WERI-Rb-1 (cell line): ENCODE measurements around the gene TIGD6.
A peak's percentile ranks its signal among the peaks of the same experiment; 100 is the strongest.

ENCODE experiments used
- DNase-seq: peaks from one replicate; pipeline ENCODE4 v3.0.0-alpha.2; 2020
- H3K27ac ChIP-seq: fragments of 250-450 bp; sonication (Bioruptor Pico); 2 replicates; pipeline ENCODE4 v1.5.1; 2020; ENCODE audit warnings: mild to moderate bottlenecking, moderate library complexity
- H3K27me3 ChIP-seq: fragments of 250-450 bp; sonication (Bioruptor Pico); 2 replicates; pipeline ENCODE4 v1.5.1; 2021; ENCODE audit warnings: mild to moderate bottlenecking, low read depth, moderate library complexity; ENCODE audit not compliant: insufficient read depth, severe bottlenecking
- H3K36me3 ChIP-seq: fragments of 250-450 bp; sonication (Bioruptor Pico); 2 replicates; pipeline ENCODE4 v1.5.1; 2020; ENCODE audit warnings: mild to moderate bottlenecking, moderate library complexity
- H3K4me3 ChIP-seq: 2 replicates; pipeline ENCODE4 v1.5.1; 2011; ENCODE audit warnings: low read depth, mild to moderate bottlenecking, control low read depth, low read length
- H3K9me3 ChIP-seq: fragments of 250-450 bp; sonication (Bioruptor Pico); 2 replicates; pipeline ENCODE4 v1.5.1; 2021; ENCODE audit warnings: mild to moderate bottlenecking, moderate library complexity; ENCODE audit not compliant: severe bottlenecking
- CTCF ChIP-seq: IDR thresholded peaks from 2 replicates; pipeline ENCODE4 v1.5.1; 2011; ENCODE audit warnings: low read depth, mild to moderate bottlenecking, control low read depth, inconsistent platforms, low read length

TIGD6 gene

GRCh38 chr5:149963729-149964128 is 36.7 kb downstream of the TIGD6 start:
- H3K27me3 ChIP-seq = no peaks in the 10 kb centered on the region
- H3K9me3 ChIP-seq = no peaks in the 10 kb centered on the region
- H3K27ac ChIP-seq = no peak overlapping the region
- DNase-seq = no peak
- no peaks in the 10 kb centered on the region for H3K36me3 ChIP-seq
- H3K4me3 ChIP-seq = no peak overlapping the region
- no peak for TF ChIP-seq CTCF

GRCh38 chr5:149962601-149963300 is 37.7 kb downstream of the TIGD6 start:
- TF ChIP-seq CTCF = no peak
- no peak overlapping the region for H3K27ac ChIP-seq
- H3K36me3 ChIP-seq = no peaks in the 10 kb centered on the region
- no peaks in the 10 kb centered on the region for H3K27me3 ChIP-seq
- H3K4me3 ChIP-seq = no peak overlapping the region
- no peak for DNase-seq
- no peaks in the 10 kb centered on the region for H3K9me3 ChIP-seq

- peak; percentile 36; the same call in 1 of the 2 replicates for TF ChIP-seq CTCF
- no peaks in the 10 kb centered on the region for H3K9me3 ChIP-seq
- H3K27ac ChIP-seq = no peak overlapping the region
- H3K4me3 ChIP-seq = no peak overlapping the region
- H3K36me3 ChIP-seq = no peaks in the 10 kb centered on the region
- no peaks in the 10 kb centered on the region for H3K27me3 ChIP-seq
- DNase-seq = no peak
Observed at GRCh38 chr5:149961957-149962409, 38.5 kb downstream of the TIGD6 start.

- peak overlapping the region; percentile 60 for H3K4me3 ChIP-seq
- H3K36me3 ChIP-seq = no peaks in the 10 kb centered on the region
- peak overlapping the region; percentile 78 for H3K27ac ChIP-seq
- no peaks in the 10 kb centered on the region for H3K27me3 ChIP-seq
- TF ChIP-seq CTCF = no peak
- H3K9me3 ChIP-seq = no peaks in the 10 kb centered on the region
- no peak for DNase-seq
Observed at GRCh38 chr5:149961186-149961685, 39.2 kb downstream of the TIGD6 start.

DNA sequence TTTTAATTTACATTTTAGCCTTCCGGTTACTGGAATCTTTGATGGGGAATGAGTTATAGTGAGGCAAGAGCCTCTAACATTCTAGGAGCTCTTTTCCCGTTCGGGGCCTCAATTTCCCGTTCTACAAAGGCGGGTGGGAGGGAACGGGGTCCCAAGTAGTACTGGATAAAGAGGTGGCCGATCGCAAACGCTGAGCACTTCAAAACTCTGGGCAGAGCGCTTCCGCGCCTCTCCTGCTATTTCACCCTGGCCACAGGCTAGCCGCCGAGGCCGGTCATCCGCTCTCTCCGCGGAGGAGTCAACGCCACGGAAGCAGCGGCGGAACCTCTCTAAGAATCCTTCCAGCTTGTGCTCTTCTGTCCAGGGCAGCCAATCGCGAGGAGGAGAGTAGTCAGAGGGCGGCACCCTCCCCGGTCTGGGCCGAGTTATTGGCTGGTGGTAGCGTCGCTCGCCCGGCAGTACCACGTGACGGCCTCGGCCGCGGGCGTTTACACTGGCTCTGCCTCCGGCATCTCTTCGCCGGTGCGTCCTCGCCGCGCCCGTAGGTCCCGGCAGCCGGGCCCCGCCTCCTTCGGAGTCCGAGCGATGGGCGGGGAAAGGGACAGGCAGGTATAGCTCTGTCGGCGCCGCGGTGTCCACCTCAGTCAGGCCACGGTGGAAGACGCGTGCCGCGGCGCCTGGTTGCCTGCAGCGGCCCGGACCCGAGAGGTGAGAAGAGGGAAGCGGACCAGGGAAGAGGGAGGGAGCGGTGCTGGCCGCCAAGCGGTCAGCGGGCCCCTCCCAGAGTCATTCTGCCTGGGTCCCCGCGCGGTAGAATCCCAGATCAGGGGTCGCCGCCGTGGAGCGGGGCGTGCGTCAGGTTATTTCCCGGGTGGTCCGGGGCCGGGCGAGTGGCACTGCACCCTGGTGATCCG is 39.9 kb downstream of the TIGD6 start, which contains the start of gene SLC26A2:
Gene SLC26A2 (plus strand): TSS at position 487 of the 914 bp plus-strand sequence. CDS start 16,895 bp downstream, outside the sequence.
- Histone ChIP-seq H3K36me3 (no peaks in the 10 kb centered on the region), H3K9me3 (no peaks in the 10 kb centered on the region), H3K27me3 (no peaks in the 10 kb centered on the region), H3K27ac (peak within 1 kb of the TSS; percentile 78), H3K4me3 (peak within 1 kb of the TSS; percentile 60)
- TF ChIP-seq CTCF = no peak
- DNase-seq = peak; percentile 98
